Choroid plexus epithelial cell (primary cell): Measurements from ENCODE around the gene MEIS1.

ENCODE experiments used
- DNase-seq: peaks from one replicate; pipeline ENCODE4 v3.0.0-alpha.2; 2010; ENCODE audit warnings: low read depth
- H3K4me3 ChIP-seq: 2 replicates; pipeline ENCODE4 v1.5.1; 2011; ENCODE audit warnings: low read depth, mild to moderate bottlenecking, control low read depth, low read length, moderate library complexity
- CTCF ChIP-seq: conservative IDR thresholded peaks from 2 replicates; pipeline ENCODE4 v1.5.1; 2011; ENCODE audit warnings: low read depth, mild to moderate bottlenecking, control low read depth, inconsistent platforms, low read length, moderate library complexity

MEIS1 gene

GRCh38 chr2:66563473-66563872, 128.5 kb downstream of the MEIS1 start:
- no peak overlapping the region for H3K4me3 ChIP-seq
- TF ChIP-seq CTCF, result no peak
- no peak for DNase-seq

DNA sequence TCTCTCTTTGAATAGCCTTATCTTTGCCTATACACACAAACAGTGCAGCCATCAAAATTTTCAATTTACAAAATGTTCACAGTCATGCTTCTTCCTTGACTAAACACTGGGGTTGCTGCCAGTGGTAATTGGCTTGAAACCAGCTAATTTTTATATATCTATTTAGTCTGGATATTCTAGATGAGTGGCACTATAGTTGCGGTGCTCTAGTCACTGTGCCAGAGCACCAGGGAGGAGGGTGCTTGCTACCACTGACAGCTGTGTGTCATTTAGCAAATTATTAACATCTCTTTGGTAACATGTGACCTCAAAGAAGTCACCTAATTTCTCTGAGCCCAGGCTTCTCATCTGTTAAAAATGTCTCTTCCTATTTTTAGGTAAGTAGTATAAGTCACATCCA, 130.4 kb downstream of the MEIS1 start:
- TF ChIP-seq CTCF, result no peak
- no peak for DNase-seq
- no peak overlapping the region for H3K4me3 ChIP-seq

DNA sequence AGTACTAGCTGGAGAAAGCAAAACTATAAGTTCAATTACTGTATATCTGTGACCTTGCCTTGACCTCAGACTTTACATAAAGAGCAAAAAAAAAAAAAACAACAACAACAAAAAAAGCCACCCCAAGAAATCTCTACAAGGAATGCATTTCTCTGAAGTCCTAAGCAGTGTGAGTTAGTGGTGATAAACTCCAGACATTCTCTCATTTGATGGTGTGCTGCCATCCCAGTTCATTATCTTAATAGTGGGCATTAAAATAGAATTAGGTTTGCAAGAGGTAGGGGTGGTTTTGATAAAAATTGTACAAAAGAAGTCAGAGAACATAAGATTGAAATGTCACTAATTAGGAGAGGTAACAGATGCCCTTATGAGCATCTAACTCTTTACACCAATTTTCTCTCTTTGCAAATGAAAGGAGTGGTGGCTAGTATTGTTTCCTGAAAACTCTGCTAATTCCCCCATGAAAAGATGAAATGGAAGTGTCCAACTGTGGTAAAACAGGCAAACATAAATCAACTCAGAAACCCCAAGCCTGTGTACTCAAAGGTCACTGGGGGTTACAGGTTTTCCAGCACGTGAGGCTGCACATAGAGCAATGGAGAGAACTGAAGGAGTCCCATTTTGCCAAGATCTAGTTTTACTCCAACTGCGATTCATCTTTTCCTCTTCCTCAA, 131.9 kb downstream of the MEIS1 start:
- no peak for DNase-seq
- no peak overlapping the region for H3K4me3 ChIP-seq
- no peak for TF ChIP-seq CTCF

DNA sequence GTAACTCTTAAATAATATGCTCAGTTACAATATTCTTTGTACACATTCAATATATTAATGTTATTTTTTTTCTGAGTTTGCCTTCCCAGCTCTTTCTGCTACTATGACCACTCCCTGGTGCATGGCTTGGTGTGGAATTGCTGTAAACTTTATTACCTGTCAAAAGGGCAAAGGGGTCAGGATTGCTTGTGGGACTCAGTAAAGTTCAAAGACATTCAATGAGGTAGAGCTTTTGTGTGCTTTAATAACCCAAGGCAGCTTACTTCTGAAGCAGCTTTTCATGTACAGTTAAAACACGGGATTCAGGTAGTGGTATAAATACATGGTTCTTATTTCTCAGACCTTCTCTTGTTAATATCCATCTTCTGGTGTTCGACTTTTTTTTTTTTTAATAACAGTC, 132.8 kb downstream of the MEIS1 start:
- H3K4me3 ChIP-seq, result no peak overlapping the region
- TF ChIP-seq CTCF, result no peak
- no peak for DNase-seq

- no peak for TF ChIP-seq CTCF
- DNase-seq, result no peak
- H3K4me3 ChIP-seq, result no peak overlapping the region
These were observed 133.8 kb downstream of the MEIS1 start for GRCh38 chr2:66568650-66569300.

GRCh38 chr2:66569321-66569851, 134.5 kb downstream of the MEIS1 start:
- no peak overlapping the region for H3K4me3 ChIP-seq
- no peak for TF ChIP-seq CTCF
- DNase-seq, result peak; percentile 53

GRCh38 chr2:66569974-66570373, 135.0 kb downstream of the MEIS1 start:
- no peak for TF ChIP-seq CTCF
- no peak overlapping the region for H3K4me3 ChIP-seq
- DNase-seq, result no peak
